Measurements from ENCODE around the gene SPRED1.

DNA sequence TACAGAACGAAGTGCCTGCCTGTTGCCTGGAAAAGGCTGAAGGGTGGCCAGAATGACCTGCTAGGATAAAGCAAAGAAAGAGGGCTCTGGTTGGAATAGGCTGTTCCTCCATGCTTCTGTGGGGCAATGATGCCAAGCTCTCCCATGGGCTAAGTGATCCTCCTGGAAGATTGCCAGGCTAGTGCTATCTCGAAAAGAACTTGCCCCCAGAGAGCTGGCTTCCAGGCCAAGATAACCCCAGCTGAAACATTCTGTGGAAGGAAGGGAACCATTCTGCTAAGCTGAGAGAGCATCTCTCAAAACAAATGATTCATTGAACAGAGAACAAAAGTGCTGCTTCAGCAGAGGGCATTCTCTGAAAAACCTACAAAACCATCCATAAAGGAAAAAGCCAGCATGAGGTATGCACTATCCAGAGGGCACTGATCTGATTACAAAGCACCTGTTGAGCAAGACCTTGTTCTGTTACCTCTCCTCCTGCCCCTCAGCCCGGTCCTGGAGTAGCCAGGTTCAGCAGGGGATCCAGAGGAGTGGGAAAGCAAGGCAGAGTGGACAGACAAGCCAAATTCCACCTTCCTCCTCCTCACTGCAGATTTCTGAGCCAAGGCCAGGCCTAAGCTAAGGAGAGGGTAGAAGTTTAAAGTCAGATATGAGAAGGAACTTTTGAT is 31.9 kb upstream of the SPRED1 start:
- TF ChIP-seq POLR2AphosphoS5 (IDR thresholded peaks at IDR 0.05; ENCODE audit: low read depth) (no peak), GABPA (IDR thresholded peaks at IDR 0.05; ENCODE audit: low read depth) (no peak)
- TF ChIP-seq, protein P1, sequence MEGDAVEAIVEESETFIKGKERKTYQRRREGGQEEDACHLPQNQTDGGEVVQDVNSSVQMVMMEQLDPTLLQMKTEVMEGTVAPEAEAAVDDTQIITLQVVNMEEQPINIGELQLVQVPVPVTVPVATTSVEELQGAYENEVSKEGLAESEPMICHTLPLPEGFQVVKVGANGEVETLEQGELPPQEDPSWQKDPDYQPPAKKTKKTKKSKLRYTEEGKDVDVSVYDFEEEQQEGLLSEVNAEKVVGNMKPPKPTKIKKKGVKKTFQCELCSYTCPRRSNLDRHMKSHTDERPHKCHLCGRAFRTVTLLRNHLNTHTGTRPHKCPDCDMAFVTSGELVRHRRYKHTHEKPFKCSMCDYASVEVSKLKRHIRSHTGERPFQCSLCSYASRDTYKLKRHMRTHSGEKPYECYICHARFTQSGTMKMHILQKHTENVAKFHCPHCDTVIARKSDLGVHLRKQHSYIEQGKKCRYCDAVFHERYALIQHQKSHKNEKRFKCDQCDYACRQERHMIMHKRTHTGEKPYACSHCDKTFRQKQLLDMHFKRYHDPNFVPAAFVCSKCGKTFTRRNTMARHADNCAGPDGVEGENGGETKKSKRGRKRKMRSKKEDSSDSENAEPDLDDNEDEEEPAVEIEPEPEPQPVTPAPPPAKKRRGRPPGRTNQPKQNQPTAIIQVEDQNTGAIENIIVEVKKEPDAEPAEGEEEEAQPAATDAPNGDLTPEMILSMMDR (IDR thresholded peaks at IDR 0.05; ENCODE audit: insufficient read depth, low read length), result no peak

Measured in HL-60 (cell line).